Bronchial epithelial cell (primary cell): ENCODE data around the gene PTGS1. TPM values are rescaled to one million over a fixed set of nuclear protein-coding genes. Genes with fewer than 3 reads are reported as not detected.

Experiments used
- DNase-seq: peaks from one replicate; pipeline ENCODE4 v3.0.0-alpha.2; 2010; ENCODE audit warnings: low read depth
- FAIRE-seq: peaks from 2 replicates; lab custom pipeline; 2011; peaks lifted over from hg19 to GRCh38; lab: Jason Lieb, UNC
- H3K27me3 ChIP-seq: 2 replicates; pipeline ENCODE4 v1.5.1; 2011; ENCODE audit warnings: low read length; ENCODE audit not compliant: control insufficient read depth, insufficient read depth
- H3K36me3 ChIP-seq: 2 replicates; pipeline ENCODE4 v1.5.1; 2011; ENCODE audit warnings: low read length; ENCODE audit not compliant: control insufficient read depth, insufficient read depth
- H3K4me3 ChIP-seq: 2 replicates; pipeline ENCODE4 v1.5.1; 2011; ENCODE audit warnings: mild to moderate bottlenecking, low read depth, low read length, control low read depth
- CTCF ChIP-seq: IDR thresholded peaks from 2 replicates; pipeline ENCODE4 v1.5.1; 2011; ENCODE audit warnings: mild to moderate bottlenecking, moderate library complexity, low read length, control low read depth, inconsistent platforms; ENCODE audit not compliant: insufficient read depth, severe bottlenecking
- total RNA-seq: library from RNA; depleted of rRNA; stranded (reverse); fragments of >200 nt; gene quantifications from 2 replicates; pipeline ENCODE4 v1.2.1, GENCODE V29; 2014

The PTGS1 gene
- total RNA-seq, 1 donor from 2014 or later = 1.3 TPM

GRCh38 chr9:122374885-122375420 lies 4.1 kb downstream of the PTGS1 start:
- no peaks in the 10 kb centered on the region for H3K27me3 ChIP-seq
- DNase-seq (peak; percentile 51), FAIRE-seq (no peak)
- H3K4me3 ChIP-seq = no peak overlapping the region
- TF ChIP-seq CTCF = no peak
- H3K36me3 ChIP-seq = no peaks in the 10 kb centered on the region

- Histone ChIP-seq H3K4me3 (no peak overlapping the region), H3K36me3 (no peaks in the 10 kb centered on the region), H3K27me3 (no peaks in the 10 kb centered on the region)
- FAIRE-seq (no peak), DNase-seq (no peak)
- TF ChIP-seq CTCF = no peak
Measured at GRCh38 chr9:122376796-122377195, 6.0 kb downstream of the PTGS1 start.

GRCh38 chr9:122377241-122378164 lies 6.7 kb downstream of the PTGS1 start:
- no peak overlapping the region for H3K4me3 ChIP-seq
- no peaks in the 10 kb centered on the region for H3K36me3 ChIP-seq
- DNase-seq (no peak), FAIRE-seq (no peak)
- no peak for TF ChIP-seq CTCF
- H3K27me3 ChIP-seq = no peaks in the 10 kb centered on the region

- no peak overlapping the region for H3K4me3 ChIP-seq
- no peak for DNase-seq
- TF ChIP-seq CTCF = no peak
- no peaks in the 10 kb centered on the region for H3K36me3 ChIP-seq
- no peak for FAIRE-seq
- no peaks in the 10 kb centered on the region for H3K27me3 ChIP-seq
Measured at GRCh38 chr9:122378236-122378635, 7.4 kb downstream of the PTGS1 start.

GRCh38 chr9:122379340-122379739 lies 8.5 kb downstream of the PTGS1 start:
- FAIRE-seq (no peak), DNase-seq (no peak)
- H3K27me3 ChIP-seq = no peaks in the 10 kb centered on the region
- peak; percentile 36 for TF ChIP-seq CTCF
- no peaks in the 10 kb centered on the region for H3K36me3 ChIP-seq
- H3K4me3 ChIP-seq = no peak overlapping the region
